Stimulated activated naive CD4-positive, alpha-beta T cell treated with Interleukin-2 at 50 U/mL for 16 hours (primary cell): ENCODE results near the gene UVRAG.

Experiments used
- DNase-seq: peaks from one replicate; lab custom pipeline; 2025; lab: John Stamatoyannopoulos, UW

The UVRAG gene

GRCh38 chr11:75784085-75784478 is 30.9 kb upstream of the UVRAG start:
- DNase-seq, result no peak

GRCh38 chr11:75784506-75784905 is 30.5 kb upstream of the UVRAG start:
- DNase-seq, result no peak

GRCh38 chr11:75785187-75785586 is 29.8 kb upstream of the UVRAG start:
- no peak for DNase-seq

GRCh38 chr11:75786101-75786736 is 28.8 kb upstream of the UVRAG start:
- no peak for DNase-seq

GRCh38 chr11:75789521-75789920 is 25.5 kb upstream of the UVRAG start:
- DNase-seq, result no peak

- no peak for DNase-seq
Measured at GRCh38 chr11:75790986-75791385, 24.0 kb upstream of the UVRAG start.

GRCh38 chr11:75792127-75792731 is 22.8 kb upstream of the UVRAG start:
- DNase-seq, result no peak

- no peak for DNase-seq
Measured at GRCh38 chr11:75792997-75793800, 21.8 kb upstream of the UVRAG start.

- no peak for DNase-seq
Measured at GRCh38 chr11:75793966-75794365, 21.0 kb upstream of the UVRAG start.

GRCh38 chr11:75795276-75796090 is 19.5 kb upstream of the UVRAG start:
- no peak for DNase-seq

GRCh38 chr11:75796091-75796435 is 18.9 kb upstream of the UVRAG start:
- no peak for DNase-seq

GRCh38 chr11:75797116-75797515 is 17.9 kb upstream of the UVRAG start:
- no peak for DNase-seq

GRCh38 chr11:75797792-75798191 is 17.2 kb upstream of the UVRAG start:
- no peak for DNase-seq

- DNase-seq, result no peak
Measured at GRCh38 chr11:75800136-75800675, 14.8 kb upstream of the UVRAG start.

GRCh38 chr11:75800728-75801361 is 14.2 kb upstream of the UVRAG start:
- DNase-seq, result no peak

GRCh38 chr11:75801362-75802020 is 13.5 kb upstream of the UVRAG start:
- DNase-seq, result no peak

- no peak for DNase-seq
Measured at GRCh38 chr11:75802021-75802912, 12.7 kb upstream of the UVRAG start.

GRCh38 chr11:75802913-75803820 is 11.8 kb upstream of the UVRAG start:
- DNase-seq, result peak; percentile 50

- DNase-seq, result no peak
Measured at GRCh38 chr11:75809111-75809510, 5.9 kb upstream of the UVRAG start.
